Measurements from ENCODE around the gene TRIM25. TPM values are rescaled to one million over a fixed set of nuclear protein-coding genes. Genes with fewer than 3 reads are reported as not detected.

The TRIM25 gene
- total RNA-seq, 1 donor from 2014 or later: 44.3 TPM

GRCh38 chr17:56930739-56931337, 17.0 kb upstream of the TRIM25 start:
- Mint-ChIP-seq H3K36me3 (peaks cover 26% of the 10 kb centered on the region), H3K27ac (no peak overlapping the region), H3K4me3 (no peak overlapping the region), H3K4me1 (no peaks in the 10 kb centered on the region), H3K9me3 (peaks cover 31% of the 10 kb centered on the region), H3K27me3 (ENCODE audit: low read depth) (no peaks in the 10 kb centered on the region)
- no peak for DNase-seq (ENCODE audit: low spot score in 2 of 2, unreplicated experiment in 2 of 2)
- TF ChIP-seq CTCF (IDR thresholded peaks at IDR 0.05; ENCODE audit: unreplicated experiment): no peak

GRCh38 chr17:56929362-56929969, 15.6 kb upstream of the TRIM25 start:
- no peaks in the 10 kb centered on the region for H3K27me3 Mint-ChIP-seq (ENCODE audit: low read depth)
- peaks cover 37% of the 10 kb centered on the region for H3K9me3 Mint-ChIP-seq
- H3K27ac Mint-ChIP-seq: no peak overlapping the region

GRCh38 chr17:56928586-56928985, 14.7 kb upstream of the TRIM25 start:
- Mint-ChIP-seq H3K27ac (no peak overlapping the region), H3K27me3 (ENCODE audit: low read depth) (no peaks in the 10 kb centered on the region), H3K9me3 (peaks cover 37% of the 10 kb centered on the region), H3K4me3 (no peak overlapping the region), H3K4me1 (no peaks in the 10 kb centered on the region), H3K36me3 (peaks cover 16% of the 10 kb centered on the region)
- DNase-seq (ENCODE audit: low spot score in 2 of 2, unreplicated experiment in 2 of 2): no peak
- TF ChIP-seq CTCF (IDR thresholded peaks at IDR 0.05; ENCODE audit: unreplicated experiment): no peak

More at GRCh38 chr17:56929362-56929969, 15.6 kb upstream of the TRIM25 start:
- peaks cover 24% of the 10 kb centered on the region for H3K36me3 Mint-ChIP-seq
- TF ChIP-seq CTCF (IDR thresholded peaks at IDR 0.05; ENCODE audit: unreplicated experiment): no peak
- H3K4me1 Mint-ChIP-seq: no peaks in the 10 kb centered on the region
- DNase-seq (ENCODE audit: low spot score in 2 of 2, unreplicated experiment in 2 of 2): no peak
- H3K4me3 Mint-ChIP-seq: no peak overlapping the region

- Mint-ChIP-seq H3K9me3 (peaks cover 33% of the 10 kb centered on the region), H3K4me1 (no peaks in the 10 kb centered on the region), H3K4me3 (no peak overlapping the region), H3K36me3 (peaks cover 6% of the 10 kb centered on the region), H3K27me3 (ENCODE audit: low read depth) (no peaks in the 10 kb centered on the region), H3K27ac (no peak overlapping the region)
- TF ChIP-seq CTCF (IDR thresholded peaks at IDR 0.05; ENCODE audit: unreplicated experiment): no peak
- DNase-seq (ENCODE audit: low spot score in 2 of 2, unreplicated experiment in 2 of 2): no peak
These were observed 12.9 kb upstream of the TRIM25 start for GRCh38 chr17:56926704-56927103.

GRCh38 chr17:56926270-56926669, 12.4 kb upstream of the TRIM25 start:
- no peaks in the 10 kb centered on the region for H3K27me3 Mint-ChIP-seq (ENCODE audit: low read depth)
- no peak for TF ChIP-seq CTCF (IDR thresholded peaks at IDR 0.05; ENCODE audit: unreplicated experiment)
- DNase-seq (ENCODE audit: low spot score in 2 of 2, unreplicated experiment in 2 of 2): no peak
- H3K36me3 Mint-ChIP-seq: peaks cover 5% of the 10 kb centered on the region
- no peak overlapping the region for H3K27ac Mint-ChIP-seq
- no peaks in the 10 kb centered on the region for H3K4me1 Mint-ChIP-seq
- H3K4me3 Mint-ChIP-seq: no peak overlapping the region
- peaks cover 30% of the 10 kb centered on the region for H3K9me3 Mint-ChIP-seq

Data from mesothelial cell of epicardium (in vitro differentiated cells).